IMR-90 (cell line): ENCODE results near the gene GEMIN2. TPM values are rescaled to one million over a fixed set of nuclear protein-coding genes. Genes with fewer than 3 reads are reported as not detected.

ENCODE experiments used
- ATAC-seq: fragments of 200-7000 bp; cut with Tn5 transposase; 2 replicates; pipeline ENCODE4 v1.9.1; 2020; ENCODE audit warnings: low read depth, mild to moderate bottlenecking, moderate library complexity
- BruUV-seq: library from RNA; stranded (reverse); fragments of 400-500 nt; replicated peaks from 2 replicates; lab custom pipeline; 2021; lab: Mats Ljungman, UMichigan
- CTCF ChIA-PET: fragments of 300-600 bp; formaldehyde crosslinking; extraction: SDS; loops from one replicate; lab custom pipeline; 2021; ENCODE audit warnings: antibody characterized with exemption; lab: Yijun Ruan, JAX
- POLR2A ChIA-PET: fragments of 300-600 bp; sonication (Branson Sonifier 250); formaldehyde crosslinking; loops from one replicate; lab custom pipeline; 2022; ENCODE audit warnings: antibody characterized with exemption; ENCODE audit not compliant: unreplicated experiment; lab: Charles Lee
- DNase-seq: peaks from one replicate; pipeline ENCODE4 v3.0.0; 2013
- H2AFZ ChIP-seq: replicated peaks from 2 replicates; pipeline ENCODE3; 2013; ENCODE audit warnings: low read length, mild to moderate bottlenecking; ENCODE audit not compliant: poor library complexity
- H2AK5ac ChIP-seq: 2 replicates; pipeline ENCODE4 v1.6.1; 2013; ENCODE audit warnings: low read depth, low read length, inconsistent platforms
- H2AK9ac ChIP-seq: replicated peaks from 2 replicates; pipeline ENCODE3; 2013; ENCODE audit warnings: mild to moderate bottlenecking, low read depth, low read length, moderate library complexity; ENCODE audit not compliant: poor library complexity
- H2BK120ac ChIP-seq: 2 replicates; pipeline ENCODE4 v1.6.1; 2013; ENCODE audit warnings: low read depth, low read length, inconsistent platforms
- H2BK15ac ChIP-seq: 3 replicates; pipeline ENCODE4 v1.6.1; 2013; ENCODE audit warnings: low read depth, low read length, inconsistent platforms
- H2BK20ac ChIP-seq: 2 replicates; pipeline ENCODE4 v1.6.1; 2013; ENCODE audit warnings: low read depth, mild to moderate bottlenecking, inconsistent platforms, low read length, moderate library complexity
- H2BK5ac ChIP-seq: 2 replicates; pipeline ENCODE4 v1.6.1; 2013; ENCODE audit warnings: mild to moderate bottlenecking, low read depth, low read length, inconsistent platforms; ENCODE audit not compliant: poor library complexity, severe bottlenecking
- H3K14ac ChIP-seq: replicated peaks from 2 replicates; pipeline ENCODE4 v1.6.1; 2013; ENCODE audit warnings: low read depth, low read length, inconsistent platforms
- H3K18ac ChIP-seq: 2 replicates; pipeline ENCODE4 v1.6.1; 2013; ENCODE audit warnings: low read depth, low read length, control low read depth
- H3K23ac ChIP-seq: 2 replicates; pipeline ENCODE4 v1.6.1; 2013; ENCODE audit warnings: low read depth, low read length, inconsistent platforms
- H3K27ac ChIP-seq: 2 replicates; pipeline ENCODE4 v1.5.1; 2013; ENCODE audit warnings: mild to moderate bottlenecking, control low read depth, low read length; ENCODE audit not compliant: insufficient read depth
- H3K27me3 ChIP-seq: 2 replicates; pipeline ENCODE4 v1.6.1; 2013; ENCODE audit warnings: low read length; ENCODE audit not compliant: control insufficient read depth, insufficient read depth
- H3K36me3 ChIP-seq: 2 replicates; pipeline ENCODE4 v1.6.1; 2013; ENCODE audit warnings: low read length, mixed read lengths; ENCODE audit not compliant: control insufficient read depth, insufficient read depth
- H3K4ac ChIP-seq: 2 replicates; pipeline ENCODE4 v1.6.1; 2013; ENCODE audit warnings: low read depth, low read length, inconsistent platforms
- H3K4me1 ChIP-seq: 2 replicates; pipeline ENCODE4 v1.6.1; 2013; ENCODE audit warnings: low read length, mixed read lengths; ENCODE audit not compliant: control insufficient read depth, insufficient read depth
- H3K4me2 ChIP-seq: 2 replicates; pipeline ENCODE4 v1.6.1; 2013; ENCODE audit warnings: low read depth, mild to moderate bottlenecking, control low read depth, low read length, moderate library complexity
- H3K4me3 ChIP-seq: 2 replicates; pipeline ENCODE4 v1.5.1; 2013; ENCODE audit warnings: low read depth, mild to moderate bottlenecking, control low read depth, low read length, moderate library complexity; ENCODE audit not compliant: insufficient read depth
- H3K56ac ChIP-seq: 2 replicates; pipeline ENCODE4 v1.6.1; 2013; ENCODE audit warnings: low read length, inconsistent platforms; ENCODE audit not compliant: insufficient read depth; ENCODE audit errors: extremely low read depth
- H3K79me1 ChIP-seq, 2 experiments: 2 replicates each; pipeline ENCODE4 v1.6.1; 2013; ENCODE audit warnings: low read length in 2 of 2, inconsistent platforms in 1 of 2, low read depth in 1 of 2
- H3K9ac ChIP-seq: 2 replicates; pipeline ENCODE4 v1.6.1; 2013; ENCODE audit warnings: low read depth, low read length, control low read depth
- H3K9me1 ChIP-seq: 2 replicates; pipeline ENCODE4 v1.6.1; 2013; ENCODE audit warnings: low read length, inconsistent platforms; ENCODE audit not compliant: insufficient read depth
- H3K9me3 ChIP-seq: 2 replicates; pipeline ENCODE4 v1.6.1; 2013; ENCODE audit warnings: low read length; ENCODE audit not compliant: control insufficient read depth, insufficient read depth
- H4K20me1 ChIP-seq: 2 replicates; pipeline ENCODE4 v1.6.1; 2013; ENCODE audit warnings: low read length, inconsistent platforms; ENCODE audit not compliant: insufficient read depth
- H4K5ac ChIP-seq: 2 replicates; pipeline ENCODE4 v1.6.1; 2013; ENCODE audit warnings: mild to moderate bottlenecking, low read depth, low read length, control low read depth
- H4K8ac ChIP-seq, 2 experiments: 2 replicates each; pipeline ENCODE4 v1.6.1; 2013; ENCODE audit warnings: low read depth in 2 of 2, low read length in 2 of 2, control low read depth in 1 of 2, inconsistent platforms in 1 of 2
- H4K91ac ChIP-seq: 2 replicates; pipeline ENCODE4 v1.6.1; 2013; ENCODE audit warnings: low read depth, low read length, inconsistent platforms; ENCODE audit not compliant: insufficient read depth
- BHLHE40 ChIP-seq: fragments of 150-350 bp; IDR thresholded peaks from 2 replicates; pipeline ENCODE4 v1.6.1; 2016; ENCODE audit warnings: mild to moderate bottlenecking, low read depth, low read length
- CEBPB ChIP-seq: IDR thresholded peaks from 2 replicates; pipeline ENCODE4 v1.6.1; 2012; ENCODE audit warnings: low read depth, low read length, improper control_type of control experiment
- CHD1 ChIP-seq: IDR thresholded peaks from 2 replicates; pipeline ENCODE4 v1.6.1; 2012; ENCODE audit warnings: low read depth, low read length, improper control_type of control experiment
- MAFK ChIP-seq: IDR thresholded peaks from 2 replicates; pipeline ENCODE4 v1.6.1; 2012; ENCODE audit warnings: low read depth, low read length, improper control_type of control experiment
- MAZ ChIP-seq: IDR thresholded peaks from 2 replicates; pipeline ENCODE4 v1.6.1; 2012; ENCODE audit warnings: low read depth, mild to moderate bottlenecking, low read length, improper control_type of control experiment, moderate library complexity, borderline replicate concordance
- MXI1 ChIP-seq: IDR thresholded peaks from 2 replicates; pipeline ENCODE4 v1.6.1; 2012; ENCODE audit warnings: low read depth, mild to moderate bottlenecking, low read length, moderate library complexity, borderline replicate concordance
- NFE2L2 ChIP-seq: fragments of 150-350 bp; IDR thresholded peaks from 2 replicates; pipeline ENCODE4 v1.6.1; 2016; ENCODE audit warnings: low read depth, mild to moderate bottlenecking, low read length
- POLR2A ChIP-seq: IDR thresholded peaks from 2 replicates; pipeline ENCODE4 v1.6.1; 2012; ENCODE audit warnings: mild to moderate bottlenecking, low read depth, low read length
- RAD21 ChIP-seq: IDR thresholded peaks from 2 replicates; pipeline ENCODE4 v1.6.1; 2012; ENCODE audit warnings: low read length, improper control_type of control experiment
- RCOR1 ChIP-seq: IDR thresholded peaks from 2 replicates; pipeline ENCODE4 v1.6.1; 2012; ENCODE audit warnings: mild to moderate bottlenecking, low read length, improper control_type of control experiment; ENCODE audit not compliant: insufficient replicate concordance
- SMC3 ChIP-seq: fragments of 150-350 bp; IDR thresholded peaks from 2 replicates; pipeline ENCODE4 v1.6.1; 2016; ENCODE audit warnings: low read depth, mild to moderate bottlenecking, antibody characterized with exemption, low read length, moderate library complexity
- WGBS, 2 experiments: methylation state at CpG; one replicate each; pipeline versions ENCODE4 v1.1.5 to v1.1.7; 2013; ENCODE audit warnings: missing lambda C conversion rate in 2 of 2; ENCODE audit not compliant: insufficient read length in 1 of 2; ENCODE audit errors: extremely low coverage in 2 of 2; 5-methylcytosine and 5-hydroxymethylcytosine counted together
- dilution Hi-C: fragments of 300-500 bp; cut with HindIII; formaldehyde crosslinking; loops from one replicate; pipeline ENCODE4 v1.14.3; 2018; ENCODE audit warnings: low sequenced_read_pairs; ENCODE audit not compliant: unreplicated experiment
- in situ Hi-C: fragments of 300-500 bp; cut with MboI; formaldehyde crosslinking; loops from 3 replicates; pipeline ENCODE4 v1.14.3; 2019; ENCODE audit warnings: low sequenced_read_pairs, inconsistent platforms, mixed read lengths
- intact Hi-C: fragments of 100-400 bp; cut with micrococcal nuclease; formaldehyde crosslinking; loops from 2 replicates; pipeline ENCODE4 v1.10.0; 2022
- polyA plus RNA-seq, 3 experiments: library from polyadenylated mRNA; depleted of rRNA; stranded (reverse); fragments of >200 nt; gene quantifications; 2 replicates each; pipeline ENCODE4 v1.2.3, GENCODE V29; 2012; ENCODE audit warnings: low replicate concordance in 1 of 3
- total RNA-seq: library from RNA; depleted of rRNA; stranded (reverse); fragments of >200 nt; gene quantifications from 2 replicates; pipeline ENCODE4 v1.2.3, GENCODE V29; 2012
- TF ChIP-seq, protein P1 (sequence below): fragments of 150-350 bp; IDR thresholded peaks from 2 replicates; pipeline ENCODE4 v1.6.1; 2017; ENCODE audit warnings: mild to moderate bottlenecking, antibody characterized with exemption, low read length, low read depth
- TF ChIP-seq, protein P2 (sequence below): fragments of 150-350 bp; IDR thresholded peaks from 2 replicates; pipeline ENCODE4 v1.6.1; 2016; ENCODE audit warnings: low read depth, mild to moderate bottlenecking, low read length, moderate library complexity, borderline replicate concordance

GEMIN2 gene
- total and polyA plus RNA-seq, 2 of the 4 experiments (the other 2 are of a cell fraction) = 10.6 to 11.2 TPM

DNA sequence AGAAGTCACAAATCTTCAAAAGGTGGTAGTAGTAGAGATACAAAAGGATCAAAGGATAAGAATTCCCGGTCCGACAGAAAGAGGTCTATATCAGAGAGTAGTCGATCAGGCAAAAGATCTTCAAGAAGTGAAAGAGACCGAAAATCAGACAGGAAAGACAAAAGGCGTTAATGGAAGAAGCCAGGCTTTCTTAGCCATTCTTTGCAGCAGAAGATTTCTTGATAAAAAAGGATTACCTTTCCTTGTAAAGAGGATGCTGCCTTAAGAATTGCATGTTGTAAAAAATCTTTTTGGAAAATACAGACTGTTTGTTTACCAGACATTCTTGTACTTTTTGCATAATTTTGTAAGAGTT is 67.5 kb downstream of the GEMIN2 start:
- ChIA-PET CTCF (no interaction called here), POLR2A (no interaction called here)
- Histone ChIP-seq H2AK5ac (no peak overlapping the region), H2BK15ac (no peak overlapping the region), H3K4me2 (no peak overlapping the region), H3K23ac (no peak overlapping the region), H3K4me3 (no peak overlapping the region), H4K5ac (no peak overlapping the region), H3K4ac (no peak overlapping the region), H3K27ac (no peak overlapping the region), H2BK5ac (no peak overlapping the region), H2AFZ (no peak overlapping the region), H3K56ac (no peak overlapping the region), H3K36me3 (peaks cover 49% of the 10 kb centered on the region), H3K9ac (no peak overlapping the region), H4K8ac (no peak overlapping the region), H4K91ac (no peak overlapping the region), H3K4me1 (no peaks in the 10 kb centered on the region; the same call in 1 of the 2 replicates), H2BK120ac (no peak overlapping the region), H2BK20ac (no peak overlapping the region), H3K18ac (no peak overlapping the region), H3K9me1 (0 out of 2 replicates have a peak, but pooled peaks cover 3% of the 10 kb centered on the region), H3K27me3 (no peaks in the 10 kb centered on the region), H3K9me3 (no peaks in the 10 kb centered on the region), H2AK9ac (no peak overlapping the region), H4K20me1 (peaks cover 24% of the 10 kb centered on the region), H3K79me1 (peaks cover 21 to 43% of the 10 kb centered on the region in 2 experiments), H3K14ac (no peak overlapping the region)
- TF ChIP-seq NFE2L2 (no peak), MAZ (no peak), RAD21 (no peak), SMC3 (no peak), CHD1 (no peak), MXI1 (no peak), BHLHE40 (no peak), RCOR1 (no peak), POLR2A (no peak), CEBPB (no peak), MAFK (no peak)
- TF ChIP-seq, protein P1, sequence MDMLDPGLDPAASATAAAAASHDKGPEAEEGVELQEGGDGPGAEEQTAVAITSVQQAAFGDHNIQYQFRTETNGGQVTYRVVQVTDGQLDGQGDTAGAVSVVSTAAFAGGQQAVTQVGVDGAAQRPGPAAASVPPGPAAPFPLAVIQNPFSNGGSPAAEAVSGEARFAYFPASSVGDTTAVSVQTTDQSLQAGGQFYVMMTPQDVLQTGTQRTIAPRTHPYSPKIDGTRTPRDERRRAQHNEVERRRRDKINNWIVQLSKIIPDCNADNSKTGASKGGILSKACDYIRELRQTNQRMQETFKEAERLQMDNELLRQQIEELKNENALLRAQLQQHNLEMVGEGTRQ = no peak
- TF ChIP-seq, protein P2, sequence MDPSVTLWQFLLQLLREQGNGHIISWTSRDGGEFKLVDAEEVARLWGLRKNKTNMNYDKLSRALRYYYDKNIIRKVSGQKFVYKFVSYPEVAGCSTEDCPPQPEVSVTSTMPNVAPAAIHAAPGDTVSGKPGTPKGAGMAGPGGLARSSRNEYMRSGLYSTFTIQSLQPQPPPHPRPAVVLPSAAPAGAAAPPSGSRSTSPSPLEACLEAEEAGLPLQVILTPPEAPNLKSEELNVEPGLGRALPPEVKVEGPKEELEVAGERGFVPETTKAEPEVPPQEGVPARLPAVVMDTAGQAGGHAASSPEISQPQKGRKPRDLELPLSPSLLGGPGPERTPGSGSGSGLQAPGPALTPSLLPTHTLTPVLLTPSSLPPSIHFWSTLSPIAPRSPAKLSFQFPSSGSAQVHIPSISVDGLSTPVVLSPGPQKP = no peak
- DNase-seq (no peak), ATAC-seq (no peak)
- dilution Hi-C loops = no loop called here
- intact Hi-C loops = no loop called here
- in situ Hi-C loops = no loop called here
- BruUV-seq = no TSS peak
- WGBS, 2 experiments = 100% methylated on average over 2 of the region's 5 CpGs; no CpG with 5 or more reads in 1 of the 2 experiments
